Bronchus fibroblast of lung (primary cell): Measurements from ENCODE around the gene SLAMF6. TPM values are rescaled to one million over a fixed set of nuclear protein-coding genes. Genes with fewer than 3 reads are reported as not detected.

ENCODE experiments used
- total RNA-seq: library from RNA; depleted of rRNA; stranded (reverse); fragments of >200 nt; gene quantifications from 2 replicates; pipeline ENCODE4 v1.2.3, GENCODE V29; 2015

SLAMF6 gene
- total RNA-seq = not detected in 2 replicates

GRCh38 chr1:160522622-160523345, at the start of gene SLAMF6:
Gene SLAMF6, minus strand, starts transcription at chr1:160523255. Its CDS starts 63 bp downstream, at chr1:160523192.

Other genes starting within 250 kb of the SLAMF6 start
- 42.1 and 52.5 TPM in 2 replicates for gene PEX19, start 238.1 kb downstream of the SLAMF6 start, total RNA-seq
- gene COPA, start 180.0 kb downstream of the SLAMF6 start, total RNA-seq = 191 and 193 TPM in 2 replicates
- 56.0 and 68.1 TPM in 2 replicates for gene NCSTN, start 179.9 kb downstream of the SLAMF6 start, total RNA-seq
- under 0.01 TPM in 1 of 2 replicates, not detected in the other for gene NHLH1, start 156.2 kb downstream of the SLAMF6 start, total RNA-seq
- gene VANGL2, start 122.7 kb downstream of the SLAMF6 start, total RNA-seq = 0.89 and 1.0 TPM in 2 replicates
- not detected in 2 replicates for gene CD84, start 56.2 kb upstream of the SLAMF6 start, total RNA-seq
- not detected in 2 replicates for gene SLAMF1, start 123.8 kb upstream of the SLAMF6 start, total RNA-seq
- not detected in 2 replicates for gene CD48, start 188.6 kb upstream of the SLAMF6 start, total RNA-seq
- gene SLAMF7, start 216.0 kb upstream of the SLAMF6 start, total RNA-seq = not detected in 2 replicates